Spleen (tissue), 11 donors: ENCODE data around the gene CEP162. TPM values are rescaled to one million over a fixed set of nuclear protein-coding genes. Genes with fewer than 3 reads are reported as not detected.

Experiments
- DNase-seq: peaks from one replicate; pipeline ENCODE4 v3.0.0-alpha.2; 2020
- H3K27ac ChIP-seq, 8 donors: fragments of 200-600 bp; sonication (generic) in 7 of 8; 1 replicate in 4 of 8; 2 replicates in 4 of 8; pipeline versions ENCODE4 v1.5.0 to v1.8.0; 2016 to 2021; ENCODE audit warnings: inconsistent platforms in 4 of 8, mild to moderate bottlenecking in 4 of 8, moderate library complexity in 1 of 8
- H3K27me3 ChIP-seq, 7 donors: fragments of 200-600 bp; sonication (generic) in 6 of 7; replicated peaks in 1 of 7; 1 replicate in 4 of 7; 2 replicates in 3 of 7; pipeline versions ENCODE4 v1.5.0 to v1.8.0; 2016 to 2021; ENCODE audit warnings: inconsistent platforms in 3 of 7, mild to moderate bottlenecking in 1 of 7
- H3K36me3 ChIP-seq, 6 donors: fragments of 200-600 bp; sonication (generic) in 5 of 6; 1 replicate in 4 of 6; 2 replicates in 2 of 6; pipeline versions ENCODE4 v1.5.0 to v1.8.0; 2016 to 2021; ENCODE audit warnings: inconsistent platforms in 2 of 6
- H3K4me1 ChIP-seq, 6 donors: fragments of 200-600 bp; sonication (generic) in 5 of 6; 1 replicate in 3 of 6; 2 replicates in 3 of 6; pipeline versions ENCODE4 v1.5.0 to v1.8.0; 2016 to 2021; ENCODE audit warnings: inconsistent platforms in 3 of 6
- H3K4me3 ChIP-seq, 8 donors: fragments of 200-600 bp; sonication (generic) in 7 of 8; 1 replicate in 4 of 8; 2 replicates in 4 of 8; pipeline versions ENCODE4 v1.5.0 to v1.8.0; 2016 to 2021; ENCODE audit warnings: inconsistent platforms in 4 of 8, mild to moderate bottlenecking in 4 of 8, moderate library complexity in 2 of 8
- H3K9me3 ChIP-seq, 8 donors: fragments of 200-600 bp; sonication (generic) in 7 of 8; 1 replicate in 4 of 8; 2 replicates in 4 of 8; pipeline versions ENCODE4 v1.5.0 to v1.8.0; 2016 to 2021; ENCODE audit warnings: inconsistent platforms in 4 of 8
- POLR2A ChIP-seq, 3 donors: fragments of 450-650 bp; IDR thresholded peaks; one replicate each; pipeline ENCODE4 v1.5.1; 2017; ENCODE audit warnings: antibody characterized with exemption in 3 of 3, mild to moderate bottlenecking in 1 of 3
- POLR2AphosphoS5 ChIP-seq, 3 donors: sonication (generic); formaldehyde crosslinking; IDR thresholded peaks; one replicate each; pipeline ENCODE4 v1.5.1; 2017; ENCODE audit warnings: antibody characterized with exemption in 3 of 3
- WGBS, 5 donors: extraction: QIAGEN DNeasy Blood & Tissue Kit in 3 of 5; methylation state at CpG; one replicate each; pipeline versions ENCODE4 v1.1.5 to v1.1.7; 2013 to 2018; 5-methylcytosine and 5-hydroxymethylcytosine counted together
- intact Hi-C: fragments of 100-400 bp; cut with DNase I; formaldehyde crosslinking; loops from one replicate; pipeline ENCODE4 v1.15.0; 2023; ENCODE audit warnings: low total_unique reads
- polyA plus RNA-seq, 3 donors: library from polyadenylated mRNA; stranded (reverse); fragments of 200-250 nt; gene quantifications; one replicate each; pipeline ENCODE4 v1.2.1, GENCODE V29; 2013
- total RNA-seq, 7 donors: library from RNA; depleted of rRNA in 3 of 7; stranded (reverse); fragments of >200 nt in 3 of 7; fragmentation: NEBNext Ultra II Directional in 4 of 7; extraction: Animal tissue kit (Norgen Biotek cat#: 25700) in 4 of 7; gene quantifications; one replicate each; pipeline versions ENCODE4 v1.1.0 to v1.2.1, GENCODE V29; 2016 to 2021
- TF ChIP-seq, protein P1 (sequence below), 11 experiments: fragments of 200-600 bp in 7 of 11; fragments of 450-650 bp in 4 of 11; sonication (generic) in 4 of 11; IDR thresholded peaks in 8 of 11; conservative IDR thresholded peaks in 3 of 11; 1 replicate in 7 of 11; 2 replicates in 4 of 11; pipeline versions ENCODE4 v1.4.0 to v1.8.0; 2016 to 2021; ENCODE audit warnings: antibody characterized with exemption in 11 of 11, inconsistent platforms in 4 of 11, mild to moderate bottlenecking in 1 of 11
- donor health status: healthy with polysubstance abuse.
- donor health status: DM: no; HTN: no; CAD: no; lungs with moderate emphysema.
- donor health status: DM: no; HTN: no; CAD: no.
- donor health status: Bipolar disorder and iron deficiency.
- donor health status: healthy.
- donor health status: DM: no; HTN: no; CAD: no.
- donor health status: DM: yes; HTN: yes; CAD: no.

Gene CEP162
- total and polyA plus RNA-seq, 10 donors = 5.1 to 22.8 (median 10.3) TPM

DNA sequence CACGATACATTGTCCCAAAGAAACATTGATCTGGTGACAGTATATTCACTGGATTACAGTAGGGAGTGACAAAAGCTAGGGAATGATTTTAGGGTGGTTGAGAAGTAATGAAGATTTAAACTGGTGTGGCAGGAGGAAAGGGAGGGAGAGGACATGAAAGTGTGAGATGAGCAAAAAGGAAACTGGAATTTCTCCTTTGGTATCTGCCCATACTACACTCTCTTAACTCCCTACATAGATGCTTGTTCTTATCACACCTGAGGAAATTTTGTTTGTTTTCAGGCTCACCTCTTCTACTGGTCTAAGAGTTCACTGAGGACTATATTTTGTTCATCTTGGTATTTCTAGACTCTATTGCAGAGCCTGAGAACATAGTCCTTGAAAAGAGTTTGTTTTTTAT lies 44.9 kb upstream of the CEP162 start:
- no peak for DNase-seq
- Histone ChIP-seq H3K27ac (no peak overlapping the region), H3K36me3 (no peaks in the 10 kb centered on the region), H3K27me3 (no peaks in the 10 kb centered on the region), H3K4me3 (no peak overlapping the region), H3K4me1 (no peaks in the 10 kb centered on the region), H3K9me3 (no peaks in the 10 kb centered on the region)
- TF ChIP-seq, protein P1, sequence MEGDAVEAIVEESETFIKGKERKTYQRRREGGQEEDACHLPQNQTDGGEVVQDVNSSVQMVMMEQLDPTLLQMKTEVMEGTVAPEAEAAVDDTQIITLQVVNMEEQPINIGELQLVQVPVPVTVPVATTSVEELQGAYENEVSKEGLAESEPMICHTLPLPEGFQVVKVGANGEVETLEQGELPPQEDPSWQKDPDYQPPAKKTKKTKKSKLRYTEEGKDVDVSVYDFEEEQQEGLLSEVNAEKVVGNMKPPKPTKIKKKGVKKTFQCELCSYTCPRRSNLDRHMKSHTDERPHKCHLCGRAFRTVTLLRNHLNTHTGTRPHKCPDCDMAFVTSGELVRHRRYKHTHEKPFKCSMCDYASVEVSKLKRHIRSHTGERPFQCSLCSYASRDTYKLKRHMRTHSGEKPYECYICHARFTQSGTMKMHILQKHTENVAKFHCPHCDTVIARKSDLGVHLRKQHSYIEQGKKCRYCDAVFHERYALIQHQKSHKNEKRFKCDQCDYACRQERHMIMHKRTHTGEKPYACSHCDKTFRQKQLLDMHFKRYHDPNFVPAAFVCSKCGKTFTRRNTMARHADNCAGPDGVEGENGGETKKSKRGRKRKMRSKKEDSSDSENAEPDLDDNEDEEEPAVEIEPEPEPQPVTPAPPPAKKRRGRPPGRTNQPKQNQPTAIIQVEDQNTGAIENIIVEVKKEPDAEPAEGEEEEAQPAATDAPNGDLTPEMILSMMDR (IDR thresholded peaks at IDR 0.05 in 8 of 11, conservative IDR thresholded peaks at IDR 0.05 in 3 of 11) = no peak
- TF ChIP-seq POLR2A (IDR thresholded peaks at IDR 0.05) (no peak), POLR2AphosphoS5 (IDR thresholded peaks at IDR 0.05) (no peak)
- intact Hi-C loops = no loop called here
- 79 to 94% (median 82%) methylated on average over 1 of the region's 1 CpG for WGBS, 5 donors

DNA sequence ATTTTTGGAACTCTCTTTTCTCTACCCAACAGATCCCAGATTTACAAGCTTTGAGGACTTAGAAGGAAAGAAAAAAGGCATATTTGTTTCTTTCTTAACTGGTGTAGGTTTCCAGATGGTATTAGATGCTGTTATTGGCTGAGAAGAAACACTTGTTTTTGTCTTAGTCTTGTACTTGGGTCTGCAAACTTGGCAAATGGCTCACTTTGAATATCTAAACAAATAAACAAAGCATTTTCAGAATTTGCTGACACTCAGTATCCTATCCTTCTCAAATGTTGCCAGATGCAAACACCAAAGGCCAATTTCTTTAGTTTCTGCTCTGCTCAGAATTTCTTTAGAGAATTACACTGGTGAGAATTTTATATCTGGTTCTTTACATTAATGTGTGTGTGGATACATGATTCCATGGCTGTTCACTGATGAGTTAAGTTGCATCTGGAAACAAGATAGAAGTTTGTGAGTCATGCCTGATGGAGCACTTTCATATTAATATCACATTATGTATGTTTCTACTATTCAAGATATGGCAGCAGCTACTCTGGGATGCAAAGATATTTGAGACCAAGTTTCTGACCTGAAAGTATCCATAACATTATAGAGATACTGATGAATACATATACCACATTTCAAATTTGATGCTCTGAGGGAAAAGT lies 43.7 kb upstream of the CEP162 start:
- TF ChIP-seq, protein P1 (IDR thresholded peaks at IDR 0.05 in 8 of 11, conservative IDR thresholded peaks at IDR 0.05 in 3 of 11) = no peak
- TF ChIP-seq POLR2A (IDR thresholded peaks at IDR 0.05) (no peak), POLR2AphosphoS5 (IDR thresholded peaks at IDR 0.05) (no peak)
- no peak overlapping the region for H3K4me3 ChIP-seq
- H3K9me3 ChIP-seq = no peaks in the 10 kb centered on the region
- H3K27me3 ChIP-seq = no peaks in the 10 kb centered on the region
- H3K4me1 ChIP-seq = no peaks in the 10 kb centered on the region
- no peak for DNase-seq
- no peak overlapping the region for H3K27ac ChIP-seq
- H3K36me3 ChIP-seq = no peaks in the 10 kb centered on the region
- intact Hi-C loops = no loop called here

DNA sequence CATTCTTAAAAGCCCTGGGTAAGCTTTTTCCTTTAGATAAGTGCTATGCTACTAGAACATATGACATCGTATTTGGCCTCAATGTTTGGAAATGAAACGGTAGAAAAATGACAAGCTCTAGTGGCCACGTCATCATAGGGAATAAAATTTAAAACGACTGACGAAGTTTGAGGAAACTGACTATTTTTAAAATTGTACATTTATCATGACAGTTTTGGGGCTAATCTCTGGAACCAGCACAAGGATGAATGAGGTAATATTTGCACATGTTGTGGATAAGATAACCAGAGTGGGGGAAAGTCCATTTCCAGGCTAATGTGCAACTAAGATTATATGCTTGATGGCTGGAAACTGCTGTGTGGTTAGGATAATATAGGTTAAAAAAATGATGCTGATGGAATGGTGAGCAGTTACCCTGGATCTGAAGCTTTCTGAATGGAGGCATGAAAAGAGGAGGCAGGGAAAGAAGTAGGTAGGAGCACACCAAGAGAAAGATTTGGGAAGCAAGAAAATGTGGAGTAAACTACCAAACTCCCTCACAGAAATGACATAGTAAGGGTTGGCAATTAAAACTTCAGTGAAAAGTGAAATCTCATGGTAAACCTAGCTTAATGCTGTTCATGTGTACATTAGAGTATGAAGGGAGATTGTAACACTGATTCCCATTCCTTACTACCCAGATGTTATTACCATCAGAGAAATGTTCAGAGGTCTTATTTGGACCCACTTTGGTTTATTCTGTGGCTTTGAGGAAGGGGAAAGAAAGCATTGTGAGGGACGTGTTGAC lies 42.7 kb upstream of the CEP162 start:
- intact Hi-C loops = no loop called here
- WGBS, 5 donors = 21 to 44% (median 27%) methylated on average over 6 of the region's 6 CpGs
- DNase-seq = no peak

DNA sequence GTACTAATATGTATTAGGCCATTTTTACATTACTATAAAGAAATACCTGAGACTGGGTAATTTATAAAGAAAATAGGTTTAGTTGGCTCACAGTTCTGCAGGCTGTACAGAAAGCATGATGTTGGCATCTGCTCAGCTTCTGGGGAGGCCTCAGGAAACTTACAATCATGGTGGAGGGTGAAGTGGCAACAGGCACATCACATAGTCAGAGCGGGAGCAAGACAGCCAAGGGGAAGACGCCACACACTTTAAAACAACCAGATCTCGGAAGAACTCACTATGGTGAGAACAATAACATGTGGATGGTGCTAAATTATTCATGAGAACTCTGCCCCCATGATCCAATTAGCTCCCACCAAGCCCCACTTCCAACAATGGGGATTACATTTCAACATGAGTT lies 41.3 kb upstream of the CEP162 start:
- TF ChIP-seq POLR2A (IDR thresholded peaks at IDR 0.05) = no peak
- TF ChIP-seq POLR2AphosphoS5 (IDR thresholded peaks at IDR 0.05) = no peak
- TF ChIP-seq, protein P1 (IDR thresholded peaks at IDR 0.05 in 8 of 11, conservative IDR thresholded peaks at IDR 0.05 in 3 of 11) = no peak
- Histone ChIP-seq H3K27me3 (peaks cover 0 to 5% (median 0%) of the 10 kb centered on the region in 7 donors), H3K27ac (no peak overlapping the region), H3K36me3 (no peaks in the 10 kb centered on the region), H3K9me3 (no peaks in the 10 kb centered on the region), H3K4me1 (no peaks in the 10 kb centered on the region), H3K4me3 (no peak overlapping the region)
- intact Hi-C loops = no loop called here
- no peak for DNase-seq
- WGBS, 5 donors = 80 to 100% (median 87%) methylated on average over 3 of the region's 3 CpGs

More for the DNA sequence above, 42.7 kb upstream of the CEP162 start:
- no peaks in the 10 kb centered on the region for H3K36me3 ChIP-seq
- no peak overlapping the region for H3K27ac ChIP-seq
- H3K4me3 ChIP-seq = no peak overlapping the region
- H3K4me1 ChIP-seq = no peaks in the 10 kb centered on the region
- peaks cover 0 to 5% (median 0%) of the 10 kb centered on the region in 7 donors for H3K27me3 ChIP-seq
- H3K9me3 ChIP-seq = no peaks in the 10 kb centered on the region
- TF ChIP-seq, protein P1 (IDR thresholded peaks at IDR 0.05 in 8 of 11, conservative IDR thresholded peaks at IDR 0.05 in 3 of 11) = no peak
- TF ChIP-seq POLR2A (IDR thresholded peaks at IDR 0.05) = no peak
- TF ChIP-seq POLR2AphosphoS5 (IDR thresholded peaks at IDR 0.05) = no peak
